ENCODE measurements around the gene CIAO1.
A peak's percentile ranks its signal among the peaks of the same experiment; 100 is the strongest.
"Not testable (repeated sequence)": the region's sequence is repeated elsewhere in the genome, so short reads cannot be mapped to it uniquely, and the experiment has no call there.

Gene CIAO1

DNA sequence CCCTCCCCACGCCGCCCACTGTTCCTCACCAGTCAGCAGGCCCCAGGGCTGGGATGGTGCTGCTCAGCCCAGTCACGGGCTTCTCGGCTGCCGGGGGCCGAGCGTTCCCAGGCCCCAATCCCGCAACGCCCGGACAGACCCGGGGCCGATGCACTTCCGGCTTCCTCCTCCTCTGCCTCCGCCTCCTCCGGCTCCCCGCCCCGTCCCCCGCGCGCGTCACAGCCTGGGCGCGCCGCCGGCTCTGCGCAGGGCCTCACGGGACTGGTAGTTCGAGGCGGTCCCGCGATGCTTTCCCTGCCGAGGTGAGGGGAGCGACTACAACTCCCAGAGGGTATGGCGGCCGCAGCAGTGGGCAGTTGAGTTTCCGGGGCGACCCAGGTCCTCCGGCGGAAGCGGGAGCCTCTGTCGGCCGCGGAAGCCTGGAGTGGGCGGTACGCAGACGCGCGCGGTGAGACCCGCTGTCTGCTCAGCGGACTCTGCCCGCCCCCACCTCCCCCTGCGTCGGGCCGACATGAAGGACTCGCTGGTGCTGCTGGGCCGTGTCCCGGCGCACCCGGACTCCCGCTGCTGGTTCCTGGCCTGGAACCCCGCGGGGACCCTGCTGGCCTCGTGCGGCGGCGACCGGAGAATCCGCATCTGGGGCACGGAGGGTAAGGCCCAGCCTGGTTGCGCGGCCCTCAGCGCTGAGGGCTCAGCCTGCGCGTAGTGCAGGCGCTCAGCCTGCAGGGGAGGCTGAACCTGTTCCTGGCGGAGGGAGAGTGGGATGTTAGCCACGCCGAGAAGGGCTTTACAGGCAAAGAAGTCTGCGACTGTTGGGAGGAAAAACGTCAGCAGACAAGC is at the start of gene CIAO1, which contains the start of gene TMEM127:
Gene CIAO1 (plus strand): TSS at position 386 of the 840 bp plus-strand sequence. CDS start 126 bp downstream, at position 512.
Gene TMEM127 (minus strand): TSS at position 158 of the 840 bp plus-strand sequence. CDS start 616 bp downstream, outside the sequence.
- DNase-seq = peak; percentile 100

DNA sequence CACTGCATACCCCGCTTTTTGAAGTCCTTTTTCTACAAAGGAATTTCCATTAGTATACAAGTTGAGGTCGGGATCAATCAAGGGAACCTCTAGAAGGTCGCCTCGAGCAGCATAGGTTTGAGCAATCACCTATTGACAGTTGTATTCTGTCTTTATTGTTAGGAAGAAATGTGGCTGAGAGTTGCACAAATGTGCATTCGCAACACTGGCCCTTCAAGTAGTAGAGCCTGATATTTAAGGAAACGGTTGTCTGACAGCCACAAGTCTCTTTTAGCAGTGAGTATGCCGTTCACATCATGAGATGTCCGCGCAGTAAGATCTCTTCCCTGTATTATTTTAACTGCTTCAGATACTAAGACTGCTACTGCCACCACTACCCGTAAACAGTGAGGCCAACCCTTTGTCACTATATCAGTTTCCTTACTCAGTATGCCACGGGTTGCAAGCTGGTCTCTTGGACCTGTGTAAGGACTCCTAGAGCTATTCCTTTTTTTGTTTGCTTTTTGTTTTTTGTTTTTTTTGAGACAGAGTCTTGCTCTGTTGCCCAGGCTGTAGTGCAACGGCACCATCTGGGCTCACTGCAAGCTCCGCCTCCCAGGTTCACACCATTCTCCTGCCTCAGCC is 47.4 kb upstream of the CIAO1 start:
- DNase-seq = no peak

DNA sequence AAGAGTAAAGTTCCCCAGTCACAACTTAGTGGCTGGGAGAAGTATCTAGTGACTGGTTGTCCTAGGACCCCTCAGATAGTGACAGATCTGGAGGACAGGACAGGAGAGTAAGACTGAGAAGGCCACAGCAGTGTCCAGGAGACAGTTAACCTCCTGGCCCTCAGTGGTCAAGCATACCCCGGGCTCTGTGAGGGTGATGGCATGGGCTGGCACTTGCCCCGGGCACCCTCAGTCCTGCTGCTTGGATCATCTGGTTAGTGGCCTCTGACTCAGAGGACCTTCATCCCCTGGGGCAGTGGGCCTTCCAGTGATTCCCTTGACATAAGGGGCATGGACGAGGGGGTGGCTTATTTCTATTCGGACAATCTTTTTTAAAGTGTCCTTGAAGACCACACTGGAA is 46.1 kb upstream of the CIAO1 start:
- DNase-seq = not testable (repeated sequence)

DNA sequence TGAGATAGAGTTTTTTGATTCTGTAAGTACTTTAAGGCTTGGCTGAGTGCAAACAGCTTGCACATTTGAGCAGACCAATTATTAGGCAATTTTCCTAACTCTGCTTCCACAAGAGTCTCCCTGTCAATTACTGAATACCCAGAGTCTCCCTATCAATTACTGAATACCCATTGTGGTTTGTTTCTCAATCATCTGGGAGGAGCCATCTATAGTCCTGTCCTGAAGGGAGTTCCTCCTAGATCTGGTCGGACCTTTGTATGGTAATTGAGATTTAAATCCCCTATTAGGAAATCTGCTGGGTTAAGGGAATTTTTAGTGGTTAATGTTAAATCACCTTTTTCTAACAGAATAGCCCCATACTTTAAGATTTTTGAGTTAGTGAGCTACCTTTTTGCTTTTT is 44.9 kb upstream of the CIAO1 start:
- not testable (repeated sequence) for DNase-seq

DNA sequence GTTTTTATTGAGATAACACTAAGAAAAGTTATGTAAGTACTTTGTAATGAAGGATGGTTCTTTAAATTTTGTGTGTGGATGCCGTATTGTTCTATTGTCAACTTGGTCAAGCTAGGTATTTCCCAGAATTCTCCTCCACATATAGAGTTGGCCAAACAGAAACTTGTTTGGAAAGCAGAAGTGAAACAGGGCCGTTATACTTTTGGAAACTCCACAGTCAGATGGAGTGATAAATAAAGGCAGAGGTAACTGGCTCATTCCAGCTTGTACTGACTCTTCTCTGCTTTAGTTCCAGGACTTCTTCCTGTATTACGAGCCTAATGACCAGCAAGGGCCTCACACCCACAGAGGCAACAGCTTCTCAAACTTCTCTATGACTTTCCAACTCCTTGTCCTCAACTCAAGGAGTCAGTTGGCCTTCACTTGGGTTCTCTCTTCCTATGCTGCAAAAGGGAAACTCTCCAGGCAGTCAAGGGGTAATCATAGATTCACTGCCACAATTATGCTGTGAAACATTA is 41.0 kb upstream of the CIAO1 start:
- DNase-seq = no peak

DNA sequence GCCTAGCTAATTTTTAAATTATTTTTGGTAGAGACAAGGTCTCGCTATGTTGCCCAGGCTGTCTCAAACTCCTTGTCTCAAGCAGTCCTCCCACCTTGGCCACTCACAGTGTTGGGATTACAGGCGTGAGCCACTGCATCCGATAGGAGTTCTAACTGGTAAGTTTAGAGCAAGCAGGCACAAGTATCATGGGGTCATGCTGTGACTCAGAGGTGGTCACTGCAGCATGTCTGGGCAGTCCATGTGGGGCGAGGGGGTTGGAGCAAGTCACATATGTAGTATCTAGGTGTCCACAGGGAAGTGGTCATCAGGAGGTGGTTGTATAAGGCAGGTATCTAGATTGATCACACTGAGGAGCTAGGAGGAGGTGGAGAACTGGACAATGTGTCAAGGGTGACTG is 34.7 kb upstream of the CIAO1 start:
- no peak for DNase-seq

DNA sequence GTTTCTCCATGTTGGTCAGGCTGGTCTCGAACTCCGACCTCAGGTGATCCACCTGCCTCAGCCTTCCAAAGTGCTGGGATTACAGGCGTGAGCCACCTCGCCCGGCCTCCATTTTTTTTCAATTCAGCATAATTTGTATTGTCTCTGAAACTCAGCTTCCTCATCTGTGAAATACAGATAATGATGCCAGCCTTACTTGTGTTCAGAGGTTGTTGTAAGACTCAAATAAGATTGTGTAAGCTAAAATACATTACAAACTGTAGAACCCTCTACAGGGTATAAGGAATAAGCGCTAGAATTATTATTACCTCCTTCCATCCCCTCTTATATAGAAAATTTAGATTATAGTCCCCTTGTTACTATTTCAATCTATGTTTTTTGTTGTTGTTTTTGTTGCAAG is 32.6 kb upstream of the CIAO1 start:
- DNase-seq = no peak

DNA sequence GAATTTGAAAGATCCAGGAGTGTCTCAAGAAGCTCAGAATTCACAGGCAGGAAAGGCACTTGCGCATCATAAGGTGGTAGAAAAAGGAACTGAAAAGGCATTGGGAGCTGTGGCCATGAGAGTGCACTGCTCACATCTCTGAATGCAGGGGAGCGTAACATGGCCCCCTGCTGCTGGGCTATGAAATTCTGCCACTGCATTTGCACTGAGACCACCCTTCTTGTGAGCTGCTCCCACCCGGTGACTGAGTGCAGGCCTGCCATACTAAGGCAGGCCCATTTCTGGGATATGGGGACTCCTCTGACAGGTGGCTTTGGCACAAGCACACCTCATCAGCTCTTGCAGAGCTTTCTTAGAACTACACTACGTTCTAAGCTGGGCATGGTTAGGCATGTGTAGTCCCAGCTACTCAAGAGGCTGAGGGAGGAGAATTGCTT is 32.1 kb upstream of the CIAO1 start:
- DNase-seq = no peak

DNA sequence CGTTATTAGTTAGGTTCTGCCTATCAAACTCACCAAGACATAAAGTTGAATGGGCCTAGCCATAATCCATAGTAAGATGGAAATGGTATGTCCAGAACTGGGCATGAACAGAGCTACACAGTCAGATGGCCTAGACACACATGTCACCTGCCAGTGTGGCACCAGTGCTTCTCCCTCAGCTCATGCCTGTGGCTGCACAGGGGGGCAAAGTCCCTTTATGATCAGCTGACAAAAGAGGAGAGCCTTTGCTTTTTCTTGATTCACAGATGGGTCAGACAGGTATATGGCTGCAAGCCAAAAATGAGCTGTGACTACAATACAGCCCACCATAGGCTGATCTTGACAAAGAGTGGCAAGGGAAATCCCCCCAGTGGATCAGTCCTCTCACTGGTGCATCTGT is 29.1 kb upstream of the CIAO1 start:
- no peak for DNase-seq

DNA sequence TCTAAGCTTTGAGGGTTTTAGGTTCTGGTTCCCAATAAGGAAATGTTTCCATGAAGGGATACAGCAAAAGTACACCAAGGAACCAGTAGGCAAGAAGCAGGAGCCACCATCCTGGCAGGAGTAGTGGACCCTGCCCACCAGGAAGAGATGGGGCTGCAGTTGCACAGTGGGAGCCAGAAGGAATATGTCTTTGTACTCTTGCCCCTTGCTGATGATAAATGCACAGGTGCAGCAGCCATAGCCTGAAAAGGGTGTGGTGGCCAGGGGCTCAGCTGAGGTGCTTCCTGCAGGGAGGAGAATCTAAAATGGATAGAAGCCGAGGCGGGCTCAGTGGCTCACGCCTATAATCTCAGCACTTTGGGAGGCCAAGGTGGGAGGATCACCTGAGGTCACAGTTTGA is 27.8 kb upstream of the CIAO1 start:
- no peak for DNase-seq

DNA sequence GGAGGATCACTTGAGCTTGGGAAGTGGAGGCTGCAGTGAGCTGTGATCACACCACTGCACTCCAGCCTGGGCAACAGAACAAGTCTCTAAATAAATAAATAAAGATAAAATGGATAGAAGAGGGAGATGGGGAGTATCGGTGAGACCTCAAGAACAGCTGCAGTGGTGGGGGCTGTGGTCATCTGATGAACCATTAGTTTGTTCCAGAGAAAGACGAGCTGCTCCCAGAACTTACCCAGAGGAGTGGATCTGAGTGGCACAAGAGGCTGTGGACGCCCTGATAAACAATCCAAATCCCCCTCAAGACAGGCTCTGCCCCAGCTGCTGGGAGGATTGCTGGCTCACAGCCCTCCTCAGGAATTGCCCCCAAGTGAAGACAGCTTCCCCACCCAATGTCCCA is 26.9 kb upstream of the CIAO1 start:
- DNase-seq = no peak

DNA sequence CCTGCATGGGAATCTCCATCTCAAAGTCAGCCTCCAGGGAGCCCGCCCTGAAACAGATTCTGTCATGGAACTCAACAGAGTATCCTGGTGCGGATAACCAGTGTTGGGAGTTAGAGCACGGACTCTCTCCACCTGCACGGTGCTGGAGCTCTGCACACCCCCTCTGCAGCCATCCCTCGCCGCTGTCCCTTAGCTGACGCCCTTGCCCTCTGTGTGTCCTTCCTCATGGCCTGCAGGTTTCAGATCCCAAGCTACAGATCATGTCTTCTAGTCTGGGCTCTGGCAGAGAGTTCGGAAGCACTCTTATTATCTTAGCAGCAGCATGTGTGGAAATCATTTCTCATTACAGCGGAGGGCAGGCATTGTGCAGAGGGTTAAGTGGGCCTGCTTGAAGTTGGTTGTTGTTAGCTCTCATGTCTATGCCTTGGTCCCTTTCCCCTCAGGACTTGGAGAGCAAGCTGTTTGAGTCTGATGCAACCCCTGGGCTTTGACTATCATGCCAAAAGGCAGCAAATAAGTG is 26.2 kb upstream of the CIAO1 start:
- no peak for DNase-seq

DNA sequence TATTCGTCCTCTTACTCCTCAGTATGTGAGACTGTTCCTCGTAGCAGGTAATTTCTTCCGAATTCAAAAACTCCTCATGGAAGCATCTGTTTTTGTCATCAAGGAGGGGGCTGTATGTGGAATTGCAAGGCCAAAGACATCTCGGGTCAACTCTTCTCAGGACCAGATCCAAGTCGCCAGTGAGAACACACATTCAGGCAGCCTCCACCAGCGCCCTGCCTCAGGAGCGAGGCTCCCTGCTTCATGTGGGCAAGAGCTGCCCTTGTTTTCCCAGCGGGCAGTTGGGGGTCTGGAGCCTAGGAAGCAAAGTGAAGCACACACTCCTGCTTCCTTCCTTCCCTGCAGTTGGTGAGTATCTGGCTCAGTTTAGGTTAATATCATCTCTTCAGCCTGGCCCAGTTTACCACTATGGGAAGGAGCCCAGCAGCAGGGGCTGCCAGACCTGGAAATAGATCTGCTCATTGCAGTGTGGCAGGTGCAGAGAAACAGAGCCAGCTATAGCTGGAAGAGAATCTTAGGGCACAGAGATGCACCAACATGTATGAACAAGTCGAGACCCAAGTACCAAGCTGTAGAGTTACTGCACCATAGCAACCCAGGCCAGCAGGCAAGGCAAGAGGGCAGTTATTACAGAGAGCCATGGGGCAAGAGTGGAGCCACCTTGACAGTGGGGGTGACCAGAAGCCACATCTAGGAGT is 25.5 kb upstream of the CIAO1 start:
- no peak for DNase-seq

DNA sequence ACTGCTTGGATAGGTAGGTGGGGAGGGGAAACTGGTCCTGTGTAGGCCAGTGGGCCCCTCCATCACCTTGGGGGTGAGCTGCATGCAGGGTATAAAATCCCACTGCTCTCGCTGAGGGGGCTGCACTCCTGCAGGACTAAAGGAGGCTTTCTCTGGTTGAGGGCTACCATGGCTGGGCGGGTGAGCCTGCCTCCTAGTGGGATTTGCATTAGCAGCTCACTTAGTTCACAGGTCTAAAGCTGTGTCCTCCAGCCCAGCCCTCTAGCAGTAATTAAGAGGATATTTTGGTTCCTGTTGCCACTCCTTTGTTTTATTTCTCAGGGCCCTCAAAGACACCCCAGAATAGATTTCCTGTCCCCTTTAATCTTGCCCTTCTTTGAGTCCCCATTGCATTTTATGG is 24.8 kb upstream of the CIAO1 start:
- no peak for DNase-seq

DNA sequence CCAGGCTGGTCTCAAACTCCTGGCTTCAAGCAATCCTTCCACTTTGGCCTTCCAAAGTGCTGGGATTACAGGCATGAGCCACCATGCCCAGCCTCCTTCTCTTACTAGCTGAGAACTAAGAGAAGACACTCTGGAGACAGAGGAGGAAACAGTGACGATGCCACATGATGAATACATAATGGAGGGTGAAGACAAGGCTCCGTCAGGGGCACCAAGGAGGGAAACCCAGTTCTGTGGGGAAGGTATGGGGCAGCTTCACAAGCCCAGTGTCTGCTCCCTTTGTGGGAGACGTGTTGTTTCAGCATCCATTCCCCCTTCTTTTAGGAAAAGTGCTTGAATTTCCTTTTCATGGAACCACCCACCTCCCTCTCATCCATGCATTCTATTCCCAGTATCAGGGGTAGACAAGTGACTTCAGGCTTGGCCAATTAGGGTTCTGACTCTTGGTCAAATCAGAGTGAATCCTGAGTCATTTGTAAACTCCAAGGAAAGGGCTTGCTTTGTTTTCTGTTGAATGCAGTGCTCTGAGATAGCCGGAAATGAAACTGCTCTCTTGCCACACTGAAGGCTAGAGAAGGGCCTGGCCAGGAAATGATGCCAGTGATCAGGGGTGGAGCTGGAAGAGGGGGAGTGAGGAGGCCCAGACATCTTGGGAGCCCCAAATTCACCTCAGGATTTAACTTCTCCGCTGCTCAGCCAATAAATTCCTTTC is 24.0 kb upstream of the CIAO1 start:
- DNase-seq = no peak

DNA sequence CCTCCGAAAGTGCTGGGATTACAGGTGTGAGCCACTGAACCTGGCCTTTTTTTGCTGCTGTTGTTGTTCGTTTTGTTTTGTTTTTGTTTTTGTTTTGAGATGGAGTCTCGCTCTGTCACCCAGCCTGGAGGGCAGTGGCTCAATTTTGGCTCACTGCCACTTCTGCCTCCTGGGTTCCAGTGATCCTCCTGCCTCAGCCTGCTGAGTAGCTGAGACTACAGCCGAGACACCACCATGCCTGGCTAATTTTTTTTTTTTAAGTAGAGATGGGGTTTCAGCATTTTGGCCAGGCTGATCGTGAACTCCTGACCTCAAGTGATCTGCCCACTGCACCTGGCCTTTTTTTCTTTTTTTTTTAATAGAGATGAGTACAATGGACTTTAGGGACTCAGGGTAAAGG is 22.2 kb upstream of the CIAO1 start:
- no peak for DNase-seq

DNA sequence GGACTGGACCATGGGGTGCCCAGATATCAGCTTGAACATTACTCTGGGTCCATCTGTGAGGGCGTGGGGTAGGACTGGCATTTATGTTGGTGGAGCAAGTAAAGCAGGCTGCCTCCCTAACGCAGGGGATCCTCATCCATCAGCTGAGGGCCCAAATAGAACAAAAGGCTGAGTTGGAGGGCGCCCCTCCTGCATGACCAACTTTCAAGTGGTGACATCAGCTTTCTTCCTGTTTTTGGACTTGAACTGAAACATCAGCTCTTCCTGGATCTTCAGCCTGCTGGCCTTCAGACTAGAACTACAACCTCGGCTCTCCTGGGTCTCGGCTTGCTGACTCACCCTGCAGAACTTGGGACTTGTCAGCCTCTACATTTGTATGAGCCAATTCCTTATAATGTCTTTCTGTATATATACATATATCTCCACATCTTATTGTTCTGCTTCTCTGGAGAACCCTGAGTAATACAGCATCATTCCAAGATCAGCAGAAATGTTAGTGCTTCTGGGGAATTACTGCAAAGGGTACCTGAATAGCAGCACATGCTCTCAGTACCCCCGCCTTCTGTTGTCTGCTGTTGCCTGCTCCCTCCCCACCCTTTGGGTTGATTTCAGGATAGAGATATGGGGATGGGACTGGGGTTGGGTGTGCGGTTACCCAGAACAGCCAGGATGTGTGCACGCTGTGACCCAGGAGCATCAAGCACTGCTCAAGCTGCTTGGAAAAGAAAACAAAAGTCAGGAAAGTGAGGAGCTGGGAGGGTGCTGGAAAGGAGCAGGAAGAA is 20.2 kb upstream of the CIAO1 start:
- no peak for DNase-seq

DNA sequence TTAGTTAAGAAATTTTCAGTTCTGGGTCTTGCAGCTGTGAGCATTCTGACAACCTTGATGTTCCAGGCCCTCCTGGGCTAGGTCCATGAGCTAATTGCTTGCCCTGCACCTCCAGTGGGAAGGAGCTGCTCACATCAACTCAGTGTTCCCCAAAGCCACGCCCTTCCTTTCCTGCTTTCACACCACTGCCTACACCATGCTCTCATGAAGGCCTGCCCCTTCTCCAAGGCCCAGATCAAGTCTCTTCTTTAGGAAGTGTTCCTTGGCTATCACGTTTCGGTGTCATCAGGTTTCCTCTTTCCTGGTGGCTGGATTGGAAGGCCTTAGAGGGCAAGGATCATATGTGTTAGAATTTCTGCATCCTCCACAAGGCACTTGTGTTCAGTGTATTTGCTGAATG is 19.0 kb upstream of the CIAO1 start:
- DNase-seq = no peak

DNA sequence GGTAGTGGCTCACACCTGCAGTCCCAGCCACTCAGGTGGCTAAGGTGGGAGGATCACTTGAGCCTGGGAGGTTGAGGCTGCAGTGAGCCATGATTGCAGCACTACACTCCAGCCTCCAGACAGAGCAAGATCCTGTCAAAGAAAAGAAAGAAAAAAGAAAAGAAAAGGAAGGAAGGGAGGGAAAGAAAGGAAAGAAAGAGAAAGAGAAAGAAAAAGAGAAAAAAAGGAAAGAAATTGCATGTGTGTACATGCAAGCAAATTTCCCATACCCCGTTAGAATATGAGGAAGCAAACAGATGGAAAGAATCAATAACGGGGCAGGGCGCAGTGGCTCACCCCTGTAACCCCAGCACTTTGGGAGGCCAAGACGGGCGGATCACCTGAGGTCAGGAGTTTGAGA is 18.1 kb upstream of the CIAO1 start:
- no peak for DNase-seq

DNA sequence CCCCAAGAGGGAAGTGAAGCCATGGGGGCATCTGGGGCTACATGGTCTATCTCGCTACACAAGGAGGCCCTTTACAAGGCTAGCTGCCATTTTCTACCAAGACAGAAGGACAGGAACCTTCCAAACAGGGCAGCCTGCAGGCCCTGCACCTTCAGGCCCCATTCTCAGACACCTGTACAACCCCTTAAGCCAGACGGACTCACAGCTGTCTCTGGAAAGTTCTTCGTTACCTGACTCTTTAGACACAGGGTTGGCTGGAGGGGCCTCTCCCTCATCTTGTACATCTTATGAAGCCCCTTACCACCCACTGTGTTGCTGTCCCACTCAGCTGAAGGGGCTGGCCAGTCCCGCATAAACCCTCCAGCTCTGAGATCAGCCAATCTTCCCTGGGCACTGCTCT is 17.4 kb upstream of the CIAO1 start:
- DNase-seq = no peak

DNA sequence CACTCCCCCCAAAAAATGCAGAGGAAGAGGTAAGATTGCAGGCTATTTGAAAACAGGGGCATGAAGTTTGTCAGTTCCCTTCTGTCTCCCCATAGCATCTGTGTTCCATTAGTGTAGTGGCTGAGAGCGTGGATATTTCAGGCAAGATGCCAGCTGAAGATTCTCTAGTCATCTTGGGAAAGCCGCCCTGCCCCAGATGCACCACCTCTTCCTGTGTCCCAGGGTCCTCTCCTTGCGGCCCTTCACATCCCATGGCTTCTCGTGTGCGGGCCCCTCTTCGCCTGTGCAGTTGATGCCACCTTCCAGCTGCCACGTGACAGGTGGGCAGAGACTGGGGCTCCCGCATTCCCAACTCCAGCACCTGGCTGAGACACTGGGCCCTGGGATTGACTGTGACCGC is 16.4 kb upstream of the CIAO1 start:
- no peak for DNase-seq

DNA sequence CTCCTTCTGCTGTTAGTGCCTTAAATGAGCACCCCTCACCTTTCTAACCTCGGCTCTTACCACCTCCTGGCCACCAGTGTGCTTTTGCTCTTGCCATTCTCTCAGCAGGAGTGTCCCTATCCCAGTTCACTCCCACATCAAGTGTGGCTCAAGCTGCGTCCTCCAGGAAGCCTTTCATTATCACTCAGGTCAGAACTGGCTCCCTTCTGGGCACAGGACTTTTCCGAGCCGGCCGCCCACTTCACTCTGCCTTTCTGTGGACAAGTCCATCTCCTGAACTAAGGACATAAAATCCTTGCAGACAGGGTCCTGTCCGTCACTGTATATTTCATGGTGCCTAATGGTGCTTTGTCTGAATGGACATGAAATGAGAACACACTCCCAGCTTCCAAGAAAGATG is 15.8 kb upstream of the CIAO1 start:
- DNase-seq = no peak

All from islet precursor cell (in vitro differentiated cells).